GM18505 (cell line): Measurements from ENCODE around the gene PNRC2.
"Not testable (repeated sequence)": the region's sequence is repeated elsewhere in the genome, so short reads cannot be mapped to it uniquely, and the experiment has no call there.

Experiments
- ATAC-seq: cut with Tn5 transposase; IDR thresholded peaks from one replicate; pipeline ENCODE4 v1.9.1; 2021; ENCODE audit not compliant: unreplicated experiment
- POLR2A ChIP-seq: IDR thresholded peaks from 4 replicates; pipeline ENCODE4 v1.6.1; 2011; ENCODE audit warnings: borderline replicate concordance; ENCODE audit not compliant: insufficient read depth, insufficient read length; ENCODE audit errors: extremely low read depth

Gene PNRC2

DNA sequence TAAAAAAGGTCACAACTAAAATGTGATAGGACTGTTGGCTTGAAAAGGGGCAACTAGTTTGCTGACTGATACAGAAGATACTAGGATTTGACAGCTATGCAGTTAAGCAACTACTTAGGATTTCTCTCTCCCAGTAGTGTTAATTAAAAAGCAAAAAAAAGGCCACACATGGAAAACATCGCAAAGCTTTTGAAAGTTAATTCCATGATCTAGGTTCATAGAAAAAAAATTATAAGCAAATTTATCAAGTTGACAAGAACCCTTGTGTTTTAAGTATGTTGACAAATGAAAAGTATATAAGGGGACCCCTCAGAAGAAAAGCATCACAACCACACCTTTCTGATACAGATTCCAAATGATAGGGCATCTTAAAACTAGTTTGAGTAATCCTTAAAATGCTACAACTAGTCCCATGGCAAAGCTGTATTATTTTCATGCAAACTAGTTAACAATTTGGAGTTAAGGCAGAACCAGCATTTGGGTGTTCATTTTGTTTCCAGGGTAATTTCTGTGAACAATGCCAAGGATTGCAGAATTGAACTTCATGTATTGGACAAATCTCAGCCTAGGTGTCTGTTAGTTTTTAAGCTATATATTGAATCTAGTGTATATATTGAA lies 4.1 kb downstream of the PNRC2 start:
- no peak for ATAC-seq
- peak; percentile 45 for TF ChIP-seq POLR2A

DNA sequence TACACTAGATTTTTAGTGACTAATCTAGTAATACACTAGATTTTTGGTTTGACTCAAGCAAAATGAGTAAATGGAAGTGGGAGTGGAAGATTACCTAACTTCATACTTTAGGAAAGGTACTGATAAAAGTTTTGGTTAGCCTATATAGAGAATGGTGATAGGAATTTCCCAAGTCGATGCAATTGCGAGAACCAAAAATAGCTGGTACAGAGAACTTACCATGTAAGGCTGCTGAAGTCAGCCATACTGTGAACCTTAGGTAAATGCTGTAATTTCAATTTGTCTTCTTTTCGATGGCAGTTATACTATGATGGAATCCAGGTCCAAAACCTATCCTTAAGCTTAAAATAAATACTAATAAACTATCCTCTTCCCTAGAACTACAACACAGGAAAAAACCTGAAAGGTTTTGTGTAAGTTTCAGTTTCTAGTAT lies 4.6 kb downstream of the PNRC2 start:
- TF ChIP-seq POLR2A, result peak; percentile 58
- ATAC-seq, result no peak

DNA sequence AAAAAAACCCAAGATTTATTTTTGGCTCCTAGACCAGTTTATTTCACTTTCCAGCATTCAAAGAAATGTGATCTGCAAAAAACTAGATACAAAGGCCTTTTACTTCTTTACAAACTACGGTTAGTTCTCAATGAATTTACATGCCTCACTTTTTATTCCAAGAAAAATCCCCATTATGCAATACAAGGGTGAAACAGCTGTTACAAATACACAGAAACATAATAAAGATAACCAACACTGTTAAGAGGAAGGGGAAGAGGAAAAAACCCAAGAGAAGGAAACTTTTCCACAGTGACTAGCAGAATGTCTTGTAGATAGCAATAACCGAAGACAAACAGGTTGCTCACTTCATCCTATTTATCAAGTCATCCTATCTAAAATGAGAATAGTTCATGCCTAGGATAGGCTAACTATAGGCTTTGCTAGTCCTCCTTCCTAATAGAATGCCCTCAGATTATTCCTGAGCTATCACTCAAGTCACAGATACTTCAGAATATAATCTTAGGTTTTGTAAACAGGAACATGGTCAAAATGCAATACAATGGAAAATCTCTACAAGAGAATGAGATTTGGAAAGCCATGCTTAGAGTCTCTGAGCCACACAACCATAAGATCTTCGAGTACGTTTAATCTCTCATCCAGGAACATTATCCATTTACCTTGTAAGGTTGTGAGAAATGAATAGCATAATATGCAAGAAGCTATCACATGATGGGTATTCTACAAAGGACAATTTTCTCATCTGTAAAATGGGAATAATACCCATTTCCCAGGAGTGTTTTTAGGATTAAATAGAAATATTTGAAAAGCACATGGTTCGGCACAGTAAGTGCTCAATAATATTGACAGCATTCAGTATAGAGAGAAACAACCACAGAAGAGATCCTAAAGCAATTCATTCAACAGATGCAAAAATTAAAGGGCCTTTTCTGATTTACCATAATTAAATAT lies 5.4 kb downstream of the PNRC2 start:
- no peak for ATAC-seq

DNA sequence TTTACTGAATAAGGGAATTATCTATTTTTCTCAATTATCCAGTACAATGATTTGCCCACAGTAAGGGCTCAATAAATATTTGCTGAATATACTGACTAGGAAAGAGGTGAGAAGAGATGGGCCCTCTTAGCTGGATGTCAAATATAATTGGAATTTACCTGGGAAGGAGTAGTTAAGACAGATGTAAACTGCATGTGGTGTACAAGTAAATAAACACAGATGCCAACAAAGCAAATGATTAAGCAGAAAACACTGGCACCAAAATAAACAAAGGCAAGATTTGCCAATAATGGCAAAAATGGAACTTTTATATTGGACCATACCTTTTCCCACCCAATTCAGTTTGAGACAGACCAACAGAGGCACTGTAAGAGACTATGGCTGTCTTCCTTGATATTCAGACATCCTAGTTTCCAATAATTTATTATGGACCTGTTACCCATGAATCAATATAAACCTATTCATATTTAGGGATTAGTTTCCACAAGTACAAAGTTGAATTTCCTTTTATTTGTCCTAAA lies 7.4 kb downstream of the PNRC2 start:
- no peak for ATAC-seq
- TF ChIP-seq POLR2A, result no peak

More for the DNA sequence above, 5.4 kb downstream of the PNRC2 start:
- no peak for TF ChIP-seq POLR2A

DNA sequence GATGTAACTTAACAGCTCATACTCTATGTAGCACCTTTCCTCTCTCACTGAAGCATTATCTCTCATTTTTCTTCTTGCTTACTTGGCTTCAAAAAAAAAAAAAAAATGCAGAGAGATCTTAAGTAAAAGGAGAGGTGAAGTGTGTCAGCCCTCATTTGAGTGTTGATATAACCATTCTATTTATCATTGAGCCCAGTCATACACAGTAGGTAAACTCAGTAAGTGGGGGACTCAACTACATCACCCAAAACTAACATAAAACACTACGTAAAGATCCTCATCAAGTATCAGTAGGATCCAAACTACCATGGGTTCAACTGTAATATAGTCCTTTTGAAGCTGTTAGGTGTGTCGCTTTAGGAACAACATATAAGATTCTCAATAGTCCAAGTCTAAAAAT lies 8.2 kb downstream of the PNRC2 start:
- TF ChIP-seq POLR2A, result no peak
- no peak for ATAC-seq

DNA sequence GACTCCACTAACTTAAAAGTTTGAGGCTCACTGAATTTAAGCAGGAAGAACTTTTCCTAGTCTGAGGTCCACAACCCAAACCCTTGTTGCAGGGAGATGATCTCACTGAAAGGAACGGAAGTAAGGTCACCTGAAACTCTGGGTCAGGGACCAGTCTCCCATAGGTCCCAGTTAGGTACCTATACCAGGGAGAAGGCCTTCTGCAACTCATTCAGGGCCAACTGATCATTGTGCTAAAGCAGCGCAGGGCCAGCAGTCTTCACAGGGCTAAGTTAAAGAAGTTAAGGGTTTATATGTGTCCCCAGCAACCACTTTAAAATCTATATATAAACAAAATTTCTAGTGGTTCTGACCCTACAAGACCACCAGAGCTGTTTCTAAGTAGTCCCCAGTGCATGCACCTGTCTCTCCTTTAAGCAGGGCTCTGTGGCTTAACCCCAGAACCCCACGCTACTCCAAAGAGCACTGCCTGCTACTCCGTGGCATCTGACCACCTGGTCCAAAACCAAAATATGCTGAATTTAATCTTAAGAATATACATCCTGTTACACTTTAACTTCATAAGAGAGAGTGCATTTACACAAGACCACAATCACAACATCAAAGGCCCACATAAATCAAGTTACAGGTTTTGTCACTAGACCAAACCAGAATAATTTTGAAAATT lies 17.7 kb downstream of the PNRC2 start:
- no peak for TF ChIP-seq POLR2A

DNA sequence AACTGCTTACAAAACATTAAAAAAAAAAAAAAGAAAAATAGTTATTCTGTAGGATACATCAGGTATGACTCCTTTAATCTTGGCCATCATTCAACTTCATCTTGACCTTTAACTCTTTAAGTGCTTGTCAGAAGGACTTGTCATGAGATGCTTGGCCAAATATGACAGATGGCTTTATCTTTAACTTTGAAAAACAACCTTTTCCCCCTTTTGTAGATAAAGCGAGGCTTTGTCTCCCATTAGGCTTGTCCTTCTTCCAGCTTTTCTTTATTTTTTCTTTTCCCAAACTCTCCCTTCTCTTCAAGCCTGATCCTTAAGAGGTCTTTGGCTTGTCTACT lies 18.2 kb downstream of the PNRC2 start:
- ATAC-seq, result no peak
- no peak for TF ChIP-seq POLR2A

More for the DNA sequence above, 17.7 kb downstream of the PNRC2 start:
- no peak for ATAC-seq

DNA sequence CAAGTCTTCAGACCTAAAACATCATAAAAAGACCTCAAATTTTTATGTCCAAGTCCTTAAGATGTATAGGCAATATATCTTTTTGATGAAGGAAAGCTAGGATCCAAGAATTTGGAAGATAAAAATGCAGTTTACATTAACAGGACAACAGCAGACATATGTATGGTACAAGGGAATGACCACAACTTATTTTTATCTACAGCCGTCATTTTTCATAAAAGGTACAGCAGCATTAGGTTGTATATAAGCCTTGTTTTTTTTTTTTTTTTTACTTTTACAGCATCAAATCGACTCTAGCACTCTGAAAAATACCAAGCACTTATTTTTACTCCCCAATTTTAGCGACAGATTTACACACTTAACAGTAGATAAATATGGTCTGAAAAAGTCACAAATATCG lies 19.2 kb downstream of the PNRC2 start:
- no peak for TF ChIP-seq POLR2A
- ATAC-seq, result no peak

DNA sequence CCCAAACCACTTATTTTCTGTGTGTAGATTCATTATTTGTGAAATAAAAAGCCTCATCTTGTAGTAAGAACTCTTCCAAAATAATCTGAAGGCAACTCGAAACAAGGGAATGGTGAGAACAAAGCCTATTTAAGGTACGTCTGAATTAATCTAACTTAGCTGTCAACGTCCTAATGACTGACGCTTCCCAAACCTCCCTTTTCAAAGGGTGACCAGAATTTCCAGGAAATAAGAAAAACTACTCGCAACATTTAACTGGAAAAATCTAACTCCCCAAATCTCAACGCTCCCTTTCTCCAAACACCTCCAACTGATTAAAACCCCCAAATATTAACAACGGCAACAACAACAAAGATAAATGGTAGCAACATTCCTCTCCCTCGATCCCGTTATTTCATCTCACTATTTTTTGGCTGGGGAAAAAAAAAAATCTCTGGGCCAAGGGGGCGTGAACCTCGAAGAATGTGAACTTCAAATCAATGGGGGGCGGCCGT lies 19.8 kb downstream of the PNRC2 start:
- no peak for ATAC-seq
- TF ChIP-seq POLR2A, result no peak

DNA sequence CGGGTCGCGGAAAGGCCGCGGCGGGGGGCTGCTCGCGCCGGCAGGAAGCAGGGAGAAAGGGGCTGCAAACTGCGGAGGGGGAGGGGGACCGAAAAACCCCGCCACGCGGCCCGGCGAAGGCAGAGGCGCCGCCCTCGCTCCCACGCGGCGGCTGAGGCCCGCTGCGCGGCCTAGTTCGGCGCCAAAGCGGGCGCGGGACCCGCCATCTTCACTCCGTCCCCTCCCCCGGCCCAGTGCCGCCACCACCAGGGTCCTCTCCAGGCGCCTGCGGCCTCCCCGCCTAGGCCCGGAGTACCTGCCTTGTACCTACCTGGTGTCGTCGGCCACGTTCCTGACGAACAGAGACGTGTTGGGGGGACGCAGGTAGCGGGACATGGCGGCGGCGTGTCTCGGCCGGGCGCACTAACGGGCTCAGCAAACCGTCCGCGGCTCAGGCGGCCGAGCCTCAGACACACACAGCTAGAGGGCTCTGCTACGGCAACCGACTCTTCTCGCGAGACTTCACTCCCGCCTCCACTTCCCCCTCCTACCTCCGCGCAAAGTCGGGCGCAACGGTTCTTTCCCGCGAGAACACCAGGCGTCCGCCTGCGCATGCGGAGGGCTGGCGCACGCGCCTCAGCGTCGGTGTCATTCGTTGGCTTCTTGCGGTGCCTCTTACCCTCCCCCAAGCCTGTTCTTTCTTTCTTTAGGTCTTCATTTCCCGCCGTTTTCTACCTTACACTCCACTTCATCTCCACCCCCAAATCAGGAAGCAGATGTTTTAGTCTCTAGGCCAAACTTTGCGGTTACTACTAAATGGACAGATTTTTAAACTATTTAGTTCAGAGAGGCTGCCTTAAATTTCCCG lies 20.5 kb downstream of the PNRC2 start, which contains the start of gene SRSF10:
SRSF10 (minus strand) TSS at position 447 of the 847 bp plus-strand sequence; CDS start at position 375, 72 bp downstream.
- peak; percentile 99 for TF ChIP-seq POLR2A
- peak; percentile 88 for ATAC-seq

DNA sequence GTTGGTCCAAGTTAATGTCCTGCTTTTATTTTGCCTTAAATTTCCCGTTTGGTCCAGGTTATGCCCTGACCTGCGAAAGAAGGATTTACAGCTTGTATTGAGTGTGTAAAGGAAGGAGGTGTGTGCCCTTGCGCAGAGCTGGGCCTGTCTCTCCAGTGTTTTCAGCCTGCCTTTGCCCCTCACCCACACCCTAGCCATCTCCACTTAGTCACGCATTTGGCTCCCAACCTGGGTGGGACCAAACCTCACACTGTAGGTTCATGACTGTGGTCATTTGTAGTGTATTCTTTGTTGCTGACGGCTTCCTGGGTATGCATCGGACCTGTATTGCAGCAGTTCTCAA lies 21.1 kb downstream of the PNRC2 start:
- no peak for TF ChIP-seq POLR2A
- ATAC-seq, result peak; percentile 32

DNA sequence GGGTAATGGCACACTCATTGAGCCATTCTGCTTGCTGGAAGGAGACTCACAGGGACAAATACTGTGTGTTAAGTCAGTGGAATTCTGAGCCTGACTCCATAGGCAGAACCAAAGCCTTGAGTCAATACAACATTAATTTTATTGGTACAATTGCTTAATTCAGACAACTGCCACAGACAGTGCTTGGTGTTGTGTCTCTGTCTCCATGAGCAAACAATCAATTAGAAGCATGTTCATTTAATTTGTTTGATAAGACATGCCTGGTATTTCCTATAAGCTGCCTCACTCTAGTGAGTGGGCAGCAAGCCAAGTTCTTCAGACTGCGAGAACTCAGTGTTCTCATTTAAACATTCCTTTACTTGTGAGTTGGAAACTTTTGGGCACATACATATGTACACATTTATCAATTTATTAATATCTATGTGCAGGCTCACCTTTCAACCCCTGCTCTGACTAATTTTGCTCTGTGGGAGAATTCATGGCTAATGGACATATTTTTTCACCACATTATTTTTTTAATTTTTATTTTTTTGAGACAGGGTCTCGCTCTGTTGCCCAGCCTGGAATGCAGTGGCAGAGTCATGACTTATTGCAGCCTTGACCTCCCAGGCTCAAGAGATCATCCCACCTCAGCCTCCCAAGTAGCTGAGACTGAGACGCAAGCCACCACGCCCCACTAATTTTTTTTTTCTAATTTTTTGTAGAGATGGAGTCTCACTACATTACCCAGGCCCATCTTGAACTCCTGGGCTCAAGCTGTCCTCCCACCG lies 25.0 kb downstream of the PNRC2 start:
- ATAC-seq, result no peak
- TF ChIP-seq POLR2A, result no peak

DNA sequence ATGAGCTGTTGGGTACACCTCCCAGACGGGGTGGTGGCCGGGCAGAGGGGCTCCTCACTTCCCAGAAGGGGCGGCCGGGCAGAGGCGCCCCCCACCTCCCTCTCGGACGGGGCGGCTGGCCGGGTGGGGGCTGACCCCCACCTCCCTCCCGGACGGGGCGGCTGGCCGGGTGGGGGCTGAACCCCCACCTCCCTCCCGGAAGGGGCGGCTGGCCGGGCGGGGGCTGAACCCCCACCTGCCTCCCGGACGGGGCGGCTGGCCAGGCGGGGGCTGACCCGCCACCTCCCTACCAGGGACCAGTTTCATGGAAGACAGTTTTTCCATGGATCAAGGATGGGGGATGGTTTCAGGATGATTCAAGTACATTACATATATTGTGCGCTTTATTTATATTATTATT lies 27.4 kb downstream of the PNRC2 start:
- ATAC-seq, result not testable (repeated sequence)
